GM18502 (cell line): ENCODE results near the gene ANO10.

Source experiments
- ATAC-seq: cut with Tn5 transposase; IDR thresholded peaks from one replicate; pipeline ENCODE4 v1.9.1; 2021; ENCODE audit warnings: mild to moderate bottlenecking; ENCODE audit not compliant: unreplicated experiment, poor library complexity

ANO10 gene

DNA sequence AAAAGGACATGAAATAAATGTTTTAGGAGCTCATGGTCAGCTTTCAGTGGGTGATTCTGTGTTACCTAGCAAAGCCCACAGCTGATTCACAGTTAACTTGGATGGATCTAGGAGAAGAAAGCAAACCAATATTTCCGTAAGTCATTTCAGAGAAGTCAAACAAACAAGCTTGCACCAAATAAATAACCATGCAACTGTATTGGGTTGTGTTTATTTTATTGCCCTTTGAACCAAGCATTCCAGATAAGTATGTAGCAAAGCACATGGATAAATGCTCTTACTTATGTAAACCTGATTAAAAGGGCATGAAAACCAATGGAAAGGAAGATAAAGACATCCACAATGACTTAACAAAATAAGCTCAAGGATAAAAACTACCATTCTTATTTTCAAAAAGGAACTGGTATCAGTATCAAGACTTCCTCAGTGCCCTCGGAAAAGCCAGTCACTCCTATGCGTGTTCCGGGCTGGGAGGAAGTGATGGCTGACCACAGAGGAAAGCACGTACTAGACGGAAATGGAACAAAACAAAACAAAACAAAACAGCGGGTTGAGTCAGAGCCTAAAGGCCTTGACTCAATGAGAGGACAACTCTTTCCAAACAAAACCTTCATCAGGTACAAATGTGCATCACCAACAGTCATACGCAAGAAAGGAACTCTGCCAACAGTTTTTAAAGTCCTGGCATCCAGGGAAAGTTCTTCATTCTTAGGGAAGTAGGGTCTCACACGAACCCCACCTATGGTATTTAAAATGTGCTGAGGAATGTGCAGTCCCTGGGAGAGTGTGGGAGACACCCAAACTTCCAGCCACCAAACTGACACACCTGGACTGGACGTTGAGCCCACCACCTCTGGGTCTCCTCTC, 232.2 kb downstream of the ANO10 start:
- no peak for ATAC-seq

DNA sequence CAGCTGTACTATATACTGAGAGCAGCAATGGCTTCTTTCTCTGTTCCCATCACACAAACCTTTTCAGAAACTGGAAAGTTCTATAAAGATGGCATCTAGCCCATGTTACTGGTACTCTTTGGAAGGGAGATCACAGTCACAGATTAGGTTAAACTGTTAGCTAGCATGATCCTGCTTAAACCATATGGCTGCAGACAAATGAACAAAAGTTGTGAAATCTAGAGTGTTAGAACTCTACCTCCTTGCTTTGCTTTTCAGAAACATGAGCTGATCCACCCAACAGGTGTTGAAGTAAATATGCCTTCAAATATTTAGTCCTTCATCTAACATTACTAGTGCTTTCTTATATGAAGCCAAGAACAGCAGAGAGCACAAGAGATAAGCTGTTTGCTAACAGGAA, 232.9 kb downstream of the ANO10 start:
- ATAC-seq: no peak

DNA sequence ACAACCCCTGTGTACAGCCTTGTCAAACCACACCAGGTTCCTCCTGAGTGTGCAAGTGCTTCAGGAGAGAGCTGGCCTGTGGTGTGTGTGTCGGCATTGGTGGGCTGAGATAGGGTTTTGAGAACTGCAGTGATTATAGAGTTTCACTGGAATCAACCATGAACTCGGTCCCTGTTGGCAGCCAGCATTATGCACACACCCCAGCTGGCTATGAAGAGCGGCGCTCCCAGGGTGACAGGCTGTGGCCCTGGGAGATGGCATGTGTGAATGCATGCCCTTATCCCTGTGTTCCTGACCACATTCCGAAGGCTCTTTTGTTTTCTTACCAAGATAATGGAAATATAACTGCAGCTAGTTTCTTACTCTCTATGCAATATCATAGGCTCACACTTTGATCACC, 233.6 kb downstream of the ANO10 start:
- ATAC-seq: no peak

DNA sequence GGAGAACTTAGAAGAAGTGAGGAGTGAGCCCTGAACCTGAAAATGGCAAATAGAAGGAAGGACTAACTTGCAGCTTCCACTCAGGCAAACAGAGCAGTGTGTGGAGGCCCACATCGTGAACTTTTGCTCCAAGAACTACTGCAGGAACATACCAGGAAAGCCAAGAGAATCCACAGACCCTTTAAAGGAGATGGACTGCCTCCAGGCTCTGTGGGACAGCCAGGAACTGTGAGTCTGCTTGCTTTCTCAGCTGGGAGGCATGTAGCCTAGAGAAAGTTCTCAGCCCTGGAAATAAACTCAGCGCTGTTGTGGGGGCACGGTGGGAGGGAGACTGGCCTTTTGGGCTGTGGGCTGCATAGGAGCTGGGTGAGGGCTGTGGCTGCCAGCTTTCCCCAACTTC, 242.5 kb downstream of the ANO10 start:
- no peak for ATAC-seq

DNA sequence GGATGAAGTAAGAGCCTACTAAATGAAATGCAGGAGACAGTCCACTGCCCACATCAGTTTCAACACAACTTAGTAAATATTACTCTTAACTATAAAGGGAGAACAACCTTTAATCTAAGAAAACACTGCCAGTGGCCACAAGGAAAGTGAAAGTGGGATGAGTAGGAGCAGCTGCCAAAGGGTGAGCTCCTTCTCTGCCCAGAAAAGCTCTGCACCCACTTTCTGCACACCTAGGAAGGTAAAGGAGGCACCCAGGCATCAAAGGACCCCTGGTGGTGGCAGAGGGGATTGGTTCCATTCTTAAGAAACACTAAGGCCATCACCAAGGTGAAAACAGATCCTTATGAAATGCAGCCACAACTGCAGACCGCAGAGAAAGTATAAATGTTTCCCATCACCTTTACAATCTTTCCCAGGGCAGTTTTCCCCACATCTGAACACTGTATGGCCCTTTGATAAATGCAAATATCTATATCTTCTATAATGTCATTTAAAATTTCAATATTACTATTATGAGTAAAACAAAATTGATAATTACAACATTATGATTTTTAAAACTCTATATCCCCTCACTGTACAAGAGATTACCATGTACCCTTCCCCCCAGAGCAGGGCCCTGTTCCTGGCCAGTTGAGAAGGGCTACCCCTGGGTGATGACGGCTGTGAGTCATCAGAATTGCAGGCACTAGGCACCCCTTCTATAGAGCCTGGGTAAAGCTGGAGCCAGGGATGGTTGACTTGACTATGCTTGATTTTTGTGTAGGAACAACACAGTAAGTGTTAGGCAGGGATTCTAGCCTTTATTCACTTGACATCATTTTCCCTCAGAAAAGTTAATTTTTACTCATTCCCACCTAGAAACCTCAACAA, 243.5 kb downstream of the ANO10 start:
- ATAC-seq: peak; percentile 66

DNA sequence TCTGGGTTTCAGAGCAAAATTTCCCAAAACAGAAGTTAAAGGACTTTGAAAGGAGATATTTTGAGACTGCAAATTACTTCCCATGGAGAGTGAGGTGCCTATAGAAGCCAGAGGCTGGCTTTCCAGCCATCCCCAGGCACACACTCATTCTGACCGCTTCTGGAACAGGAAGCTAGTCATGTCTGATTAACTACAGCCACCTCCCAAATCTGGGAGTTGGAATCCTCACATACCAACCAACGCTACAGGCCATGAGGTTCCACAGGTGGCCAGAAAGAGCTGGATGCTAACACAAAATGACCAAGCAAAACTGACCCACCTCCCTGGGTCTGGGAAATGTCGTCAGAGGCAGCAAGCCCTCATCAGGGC, 248.3 kb downstream of the ANO10 start:
- ATAC-seq: no peak

DNA sequence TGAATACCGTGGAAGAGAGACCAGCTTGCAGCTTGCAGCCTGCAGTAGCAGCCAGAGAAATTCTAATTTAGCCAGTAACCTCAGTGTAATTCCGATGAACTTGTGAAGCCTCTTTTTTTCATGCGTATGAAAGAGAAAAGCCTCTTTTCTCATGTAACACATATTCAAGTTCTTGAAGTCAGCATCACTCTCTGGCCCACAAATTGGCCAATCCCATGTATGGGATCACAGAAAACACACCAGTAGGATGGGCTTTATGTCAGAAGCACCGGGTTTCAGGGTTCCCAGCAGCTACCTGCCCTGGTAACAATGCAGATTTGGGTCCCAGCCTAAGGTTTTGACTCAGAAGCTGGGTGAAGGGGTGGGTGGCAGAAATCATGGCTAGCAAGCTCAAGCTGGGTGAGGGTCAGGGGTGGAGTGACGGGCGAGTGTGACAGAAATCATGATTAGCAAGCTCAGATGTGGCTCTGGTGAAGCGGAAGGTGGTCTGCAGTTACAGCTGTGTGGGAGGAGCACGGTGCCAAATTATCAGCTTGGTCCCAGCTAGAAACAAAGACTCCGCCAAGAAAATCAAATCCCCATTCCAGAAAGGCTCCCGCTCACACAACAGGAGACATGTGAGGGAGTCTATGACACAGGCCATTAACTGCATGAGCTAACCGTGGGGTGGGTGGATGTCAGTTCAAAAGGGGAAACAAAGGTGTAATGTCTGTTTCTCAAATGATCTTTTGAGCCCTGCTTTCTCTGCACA, 248.8 kb downstream of the ANO10 start:
- no peak for ATAC-seq

DNA sequence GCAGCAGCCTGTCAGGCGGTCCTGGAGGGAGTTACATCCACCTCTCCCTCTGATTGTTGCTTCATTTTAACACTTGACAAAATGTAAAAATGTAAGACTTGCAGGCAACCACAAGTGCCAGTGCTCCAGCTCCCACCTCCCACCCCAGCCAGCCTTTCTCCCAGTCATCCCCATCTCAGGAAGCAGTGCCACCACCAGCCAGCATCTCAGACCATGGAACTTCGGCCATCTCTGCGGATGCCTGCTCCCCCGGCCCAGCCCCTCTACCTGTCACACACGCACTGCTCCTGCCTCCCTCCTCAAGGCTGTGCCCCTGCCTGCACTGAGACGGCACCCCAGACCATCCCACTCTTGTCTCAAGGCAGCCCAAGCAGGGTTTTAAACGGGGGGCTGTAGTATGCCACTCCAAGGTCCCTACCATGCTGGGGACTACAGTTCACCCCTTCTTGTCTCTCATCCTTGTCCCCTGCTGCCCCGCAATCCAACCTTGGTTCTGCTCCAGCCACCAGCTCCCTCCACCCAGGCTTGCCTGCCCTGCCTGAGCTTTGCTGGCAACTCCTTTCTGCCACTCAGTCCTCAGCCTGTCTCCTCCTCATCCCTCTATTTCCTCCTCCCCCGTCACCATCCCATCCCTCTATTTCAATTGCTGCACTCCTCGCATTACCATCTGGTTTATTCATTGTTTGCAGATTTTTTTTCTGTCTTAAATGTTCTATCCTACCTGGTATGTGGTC, 249.6 kb downstream of the ANO10 start:
- ATAC-seq: no peak

DNA sequence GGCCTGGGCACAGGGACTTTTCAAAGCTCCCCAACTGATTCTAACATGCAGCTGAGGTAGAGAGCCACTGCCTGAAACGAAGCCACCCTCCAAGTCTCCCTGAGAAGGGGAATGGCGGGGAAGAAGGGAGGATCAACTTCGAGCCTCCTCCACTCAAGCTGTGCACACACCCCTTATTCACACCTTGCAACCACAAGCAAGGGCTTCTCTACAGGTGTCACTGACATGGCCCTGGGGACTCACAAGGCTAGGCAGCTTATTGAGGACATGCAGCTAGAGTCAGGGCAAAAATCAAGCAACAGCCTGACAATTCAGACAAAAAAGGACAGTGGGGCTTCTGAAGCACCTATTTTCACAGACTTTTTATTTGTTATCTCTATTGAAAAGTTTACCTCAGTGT, 250.3 kb downstream of the ANO10 start:
- no peak for ATAC-seq

DNA sequence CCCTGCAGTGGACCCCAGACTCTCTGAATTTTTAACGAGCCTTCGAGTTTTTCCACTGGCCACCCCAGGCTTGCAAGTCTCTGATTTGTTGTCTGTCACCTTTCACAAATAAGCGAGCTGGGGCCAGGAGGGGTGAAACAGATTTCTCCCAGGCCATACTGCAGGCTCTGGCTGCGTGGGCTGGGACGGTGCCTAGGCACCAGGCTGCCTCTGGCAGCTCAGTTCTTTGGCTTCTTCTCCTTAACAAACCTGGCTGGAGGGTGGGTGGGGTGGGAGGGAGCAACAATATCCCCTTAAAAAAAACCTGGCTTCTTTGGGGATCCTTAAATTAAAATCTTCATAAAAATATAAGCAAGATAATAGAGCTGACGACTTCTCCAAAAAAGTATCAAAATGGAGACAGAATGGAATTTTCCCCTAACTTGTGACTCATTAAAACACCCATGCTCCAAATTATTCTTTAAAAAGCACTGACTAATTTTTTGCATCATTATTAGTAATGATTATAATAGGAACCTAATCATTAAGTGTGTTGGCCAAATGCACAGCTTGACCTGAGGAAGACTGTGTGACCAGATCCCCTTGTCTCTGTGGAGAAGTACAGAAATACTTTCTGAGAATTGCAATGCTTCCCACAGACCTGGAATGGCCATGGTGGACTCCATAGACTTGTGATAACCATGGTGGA, 251.4 kb downstream of the ANO10 start:
- ATAC-seq: no peak

DNA sequence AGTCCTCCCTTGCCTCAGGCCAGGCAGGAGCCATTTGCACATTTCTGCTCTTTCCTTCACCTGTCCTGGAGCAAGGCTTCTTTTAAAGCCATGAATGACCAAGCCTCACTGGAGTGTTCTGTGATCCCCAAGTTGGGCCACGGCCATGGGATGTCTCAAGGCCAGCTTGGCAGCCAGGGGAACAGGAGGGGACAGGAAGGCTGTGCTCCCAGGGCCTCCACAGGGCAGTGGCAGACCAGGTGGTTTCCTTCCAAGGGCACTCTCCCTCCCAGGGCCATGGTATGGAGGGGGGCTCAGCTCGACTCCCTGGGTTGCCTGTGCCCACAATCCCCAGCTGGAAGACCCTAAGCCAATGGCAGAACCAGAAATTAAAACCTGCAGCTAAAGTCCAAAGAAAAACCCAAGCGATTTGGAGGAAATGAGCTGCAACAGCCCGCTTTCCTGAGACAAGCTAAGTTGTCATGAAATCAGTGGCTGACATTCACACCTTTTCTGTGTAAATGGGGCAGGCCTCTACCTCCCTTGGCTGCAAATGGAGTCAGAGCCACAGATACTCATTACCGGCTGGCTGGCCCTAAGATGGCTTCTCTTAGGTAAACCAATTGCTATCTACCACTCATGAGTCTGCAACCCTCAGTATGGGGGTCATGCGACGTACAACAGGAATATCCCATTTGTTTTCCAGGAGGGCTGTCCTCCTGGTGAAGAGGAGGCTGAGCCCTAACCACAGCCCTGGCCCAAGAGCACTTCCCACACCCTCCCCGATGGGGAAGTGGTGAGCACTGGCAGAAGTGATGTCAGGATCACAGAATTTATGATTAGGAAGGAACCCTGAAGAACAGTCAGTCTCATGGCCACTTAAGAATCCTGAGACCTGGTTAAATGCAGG, 252.2 kb downstream of the ANO10 start:
- ATAC-seq: no peak

DNA sequence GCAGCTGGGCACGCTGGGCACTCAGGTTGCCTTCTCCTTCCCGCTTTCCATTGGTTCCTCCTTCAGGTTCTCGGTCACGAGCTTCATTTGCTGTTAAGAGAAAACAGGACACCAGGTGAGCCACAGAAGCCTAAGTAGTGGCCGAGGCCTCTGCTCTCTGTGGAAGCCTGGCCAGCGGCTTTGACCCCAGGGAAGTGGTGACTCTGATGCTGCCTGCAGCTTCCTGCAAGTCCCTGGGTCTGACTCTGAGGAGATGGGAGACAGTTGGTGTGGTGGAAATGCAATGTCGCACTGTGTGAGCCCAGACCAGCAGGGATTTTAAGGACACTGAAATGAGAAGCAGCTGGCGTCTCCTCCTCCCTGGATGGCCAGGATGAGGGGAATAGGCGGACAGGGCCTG, 254.9 kb downstream of the ANO10 start:
- no peak for ATAC-seq

DNA sequence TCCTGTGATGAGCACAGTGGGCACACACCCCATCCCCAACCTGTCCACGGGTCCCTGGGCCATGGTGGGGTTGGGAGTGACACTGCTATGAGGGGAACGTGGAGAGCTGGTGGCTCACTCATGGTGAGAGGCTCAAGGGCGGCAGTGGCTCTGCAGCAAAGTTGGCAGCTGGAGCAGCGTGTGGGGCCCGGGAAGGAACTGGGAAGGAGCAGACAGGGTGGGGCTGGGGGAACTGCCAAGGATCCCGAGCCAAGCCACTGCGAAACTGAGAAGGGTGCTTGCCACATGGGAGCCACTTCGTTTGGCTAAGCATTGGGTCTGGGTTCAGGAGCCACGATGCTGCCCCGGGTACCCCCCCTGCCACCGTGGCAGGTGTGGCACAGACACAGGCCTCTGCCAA, 255.3 kb downstream of the ANO10 start:
- no peak for ATAC-seq

DNA sequence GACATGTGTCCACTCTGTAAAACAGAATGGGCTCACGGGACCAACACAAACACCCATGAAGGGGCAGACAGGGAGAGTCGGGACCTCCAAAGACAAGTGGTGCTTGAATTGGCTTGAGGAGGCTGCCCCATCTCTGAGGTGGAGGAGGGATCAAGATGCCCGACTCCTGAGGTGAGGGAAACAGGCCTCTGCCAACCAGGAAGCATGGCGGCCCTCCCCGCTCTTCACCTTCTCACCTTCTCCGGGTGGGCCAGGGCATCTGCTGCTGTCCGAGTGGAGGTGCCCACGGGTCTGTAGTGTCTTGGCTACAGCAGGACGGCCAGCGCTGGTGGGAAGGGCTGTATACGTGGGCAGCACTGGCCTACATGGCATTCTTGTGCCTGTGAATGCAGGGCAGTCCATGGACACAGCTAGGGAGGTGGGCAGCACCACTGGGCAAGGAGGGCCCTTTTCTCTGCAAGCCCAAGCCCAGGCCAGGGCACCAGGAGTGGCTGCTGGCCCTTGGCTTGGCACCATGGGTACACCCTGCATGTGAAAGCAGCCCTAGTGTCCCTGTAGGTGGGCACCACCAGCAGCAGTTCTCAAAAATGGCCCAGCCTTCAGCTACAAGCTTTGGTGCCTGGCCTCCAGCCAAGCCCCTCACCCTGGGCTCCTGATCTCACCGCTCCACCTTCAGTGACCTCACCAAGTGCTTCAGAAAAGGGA, 256.1 kb downstream of the ANO10 start:
- no peak for ATAC-seq

DNA sequence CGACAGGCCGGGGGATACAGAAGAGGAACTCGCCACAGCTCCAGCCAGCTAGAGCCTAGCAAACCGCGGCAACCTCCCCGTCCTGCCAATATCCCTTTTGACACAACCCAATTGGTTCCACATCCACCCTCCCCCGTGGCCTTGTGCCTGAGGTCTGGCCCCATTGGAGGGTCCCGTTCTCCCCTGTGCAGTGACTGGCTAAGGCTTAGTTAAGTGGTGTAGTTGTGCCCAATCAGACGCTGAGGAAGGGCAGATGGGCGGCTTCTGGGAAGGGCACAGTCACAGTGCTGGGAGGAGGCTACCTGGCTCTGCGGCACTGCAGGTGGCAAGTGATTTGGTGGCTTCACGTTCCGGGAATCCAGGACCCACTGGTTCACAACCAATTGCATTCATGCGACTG, 256.9 kb downstream of the ANO10 start:
- no peak for ATAC-seq

DNA sequence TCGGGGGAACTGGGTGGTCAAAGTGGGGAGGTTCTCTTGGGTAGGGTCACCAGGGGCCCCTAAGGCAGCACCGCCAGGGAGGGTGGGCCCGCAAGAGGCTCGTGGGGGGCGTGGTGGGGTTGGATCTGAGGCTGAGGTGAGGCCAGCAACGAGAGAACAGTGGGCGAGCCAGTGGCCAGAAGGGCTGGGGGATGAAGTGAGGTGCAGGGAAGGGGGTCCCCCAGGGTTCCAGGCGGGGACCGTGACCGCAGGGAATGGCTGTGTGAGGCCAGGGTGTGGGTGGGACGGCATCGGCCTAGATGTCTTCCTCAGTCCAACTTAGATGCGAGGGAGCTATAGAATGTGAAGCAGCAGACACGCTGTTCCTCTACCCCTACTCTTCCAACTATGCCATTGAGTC, 257.3 kb downstream of the ANO10 start:
- no peak for ATAC-seq

DNA sequence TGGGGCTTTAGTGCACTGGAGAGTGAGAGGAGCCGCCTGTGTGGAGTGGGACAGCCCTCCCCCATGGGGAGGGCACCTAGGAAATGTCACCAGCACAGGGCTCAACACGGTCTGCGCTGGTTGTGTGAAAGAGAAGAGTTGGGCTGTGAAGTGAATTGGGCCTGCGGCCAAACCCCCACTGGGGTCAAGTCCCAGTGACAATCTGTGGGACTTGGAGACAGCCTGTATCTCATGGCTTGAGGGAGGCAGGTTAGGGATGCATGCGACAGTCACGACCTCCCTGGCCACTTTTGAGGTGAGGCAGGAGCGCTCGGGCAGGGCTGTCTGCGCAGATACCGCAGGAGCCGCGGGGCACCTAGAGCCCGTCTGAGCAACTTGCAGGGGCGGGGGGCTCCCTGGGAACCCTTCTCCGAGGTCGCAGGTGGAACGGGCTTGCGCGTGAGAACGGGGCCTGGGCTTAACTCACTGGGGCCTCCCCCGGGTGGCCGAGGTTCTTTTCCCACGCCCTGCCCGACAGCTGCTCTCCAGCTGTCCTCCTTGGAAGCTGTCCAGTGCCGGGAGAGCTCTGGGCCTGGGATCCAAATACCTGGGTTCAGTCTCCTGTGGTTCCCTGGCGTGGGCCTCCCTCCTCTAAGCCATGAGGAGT, 258.1 kb downstream of the ANO10 start:
- ATAC-seq: no peak

DNA sequence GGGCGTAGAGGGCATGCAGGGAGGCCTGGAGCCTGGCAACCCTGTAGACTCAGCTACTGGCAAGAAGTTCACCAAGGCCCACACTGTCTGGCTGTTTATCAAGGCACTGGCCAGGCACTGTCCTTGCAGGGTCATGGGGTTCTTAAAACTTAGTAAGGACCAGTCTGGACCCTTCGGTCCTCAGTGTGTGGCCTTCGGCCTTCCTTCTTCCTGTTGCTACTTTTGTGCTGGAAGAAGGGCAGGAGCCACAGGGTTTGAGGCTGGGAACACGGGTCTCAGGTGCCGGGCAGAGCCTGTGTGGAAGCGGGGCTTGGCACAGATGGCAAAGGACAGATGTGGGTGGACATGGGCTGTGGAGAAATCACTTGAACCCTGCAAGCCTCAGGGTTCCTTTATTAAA, 258.9 kb downstream of the ANO10 start:
- no peak for ATAC-seq
